Fibroblast of lung (primary cell): ENCODE results near the gene WDR43. TPM values are rescaled to one million over a fixed set of nuclear protein-coding genes. Genes with fewer than 3 reads are reported as not detected.

Experiments
- DNase-seq, 2 donors: peaks; one replicate each; pipeline versions ENCODE4 v3.0.0 to v3.0.0-alpha.2; 2010; ENCODE audit warnings: low read depth in 2 of 2
- H2AFZ ChIP-seq: 2 replicates; pipeline ENCODE4 v1.5.1; 2012; ENCODE audit warnings: low read length, control low read depth, inconsistent platforms
- H3K27ac ChIP-seq: 2 replicates; pipeline ENCODE4 v1.5.1; 2011; ENCODE audit warnings: low read length, control low read depth; ENCODE audit not compliant: insufficient read depth
- H3K27me3 ChIP-seq: 2 replicates; pipeline ENCODE4 v1.5.1; 2011; ENCODE audit warnings: mild to moderate bottlenecking, low read length; ENCODE audit not compliant: control insufficient read depth, insufficient read depth
- H3K36me3 ChIP-seq: 2 replicates; pipeline ENCODE4 v1.5.1; 2011; ENCODE audit warnings: low read length; ENCODE audit not compliant: control insufficient read depth, insufficient read depth
- H3K4me1 ChIP-seq: 2 replicates; pipeline ENCODE4 v1.5.1; 2011; ENCODE audit warnings: low read length; ENCODE audit not compliant: control insufficient read depth, insufficient read depth; ENCODE audit errors: extremely low read depth
- H3K4me2 ChIP-seq: 2 replicates; pipeline ENCODE4 v1.5.1; 2011; ENCODE audit warnings: low read length, control low read depth; ENCODE audit not compliant: insufficient read depth; ENCODE audit errors: extremely low read depth
- H3K4me3 ChIP-seq, 4 experiments: fragments of 200-600 bp in 1 of 4; sonication (generic) in 1 of 4; replicated peaks in 1 of 4; 2 replicates each; pipeline ENCODE4 v1.5.1; 2011 to 2016; ENCODE audit warnings: low read length in 4 of 4, low read depth in 3 of 4, mild to moderate bottlenecking in 3 of 4, control low read depth in 2 of 4, inconsistent platforms in 1 of 4, mixed read lengths in 1 of 4; ENCODE audit not compliant: insufficient read depth in 1 of 4; ENCODE audit errors: control extremely low read depth in 1 of 4
- H3K79me2 ChIP-seq: 2 replicates; pipeline ENCODE4 v1.5.1; 2012; ENCODE audit warnings: mild to moderate bottlenecking, low read length, inconsistent platforms; ENCODE audit not compliant: control insufficient read depth, insufficient read depth
- H3K9ac ChIP-seq: 2 replicates; pipeline ENCODE4 v1.5.1; 2011; ENCODE audit warnings: mild to moderate bottlenecking, low read length, control low read depth; ENCODE audit not compliant: insufficient read depth
- H3K9me3 ChIP-seq: 2 replicates; pipeline ENCODE4 v1.5.1; 2012; ENCODE audit warnings: low read depth, low read length; ENCODE audit not compliant: control insufficient read depth, insufficient read depth
- H4K20me1 ChIP-seq: 2 replicates; pipeline ENCODE4 v1.5.1; 2011; ENCODE audit warnings: low read length; ENCODE audit not compliant: control insufficient read depth, insufficient read depth; ENCODE audit errors: extremely low read depth
- EZH2 ChIP-seq: IDR thresholded peaks from 2 replicates; pipeline ENCODE4 v1.5.1; 2012; ENCODE audit warnings: low read length, control low read depth, mild to moderate bottlenecking; ENCODE audit errors: missing control alignments
- polyA plus RNA-seq, 2 donors: library from polyadenylated mRNA; depleted of rRNA in 1 of 2; stranded (reverse) in 1 of 2; unstranded in 1 of 2; fragments of >200 nt; gene quantifications; 2 replicates each; pipeline ENCODE4 v1.2.1, GENCODE V29; 2011 to 2012; ENCODE audit warnings: missing spikeins in 1 of 2
- total RNA-seq: library from RNA; depleted of rRNA; stranded (reverse); fragments of >200 nt; gene quantifications from 2 replicates; pipeline ENCODE4 v1.2.1, GENCODE V29; 2014
- TF ChIP-seq, protein P1 (sequence below), 2 donors: IDR thresholded peaks in 1 of 2; conservative IDR thresholded peaks in 1 of 2; 1 replicate in 1 of 2; 2 replicates in 1 of 2; pipeline ENCODE4 v1.5.1; 2011 to 2012; ENCODE audit warnings: low read length in 2 of 2, control low read depth in 1 of 2, inconsistent platforms in 1 of 2, low read depth in 1 of 2, mild to moderate bottlenecking in 1 of 2

Gene WDR43
- total and polyA plus RNA-seq, 2 donors (not counting 1 experiment from before 2014, with no cell fraction given), result 71.5 to 74.7 TPM

DNA sequence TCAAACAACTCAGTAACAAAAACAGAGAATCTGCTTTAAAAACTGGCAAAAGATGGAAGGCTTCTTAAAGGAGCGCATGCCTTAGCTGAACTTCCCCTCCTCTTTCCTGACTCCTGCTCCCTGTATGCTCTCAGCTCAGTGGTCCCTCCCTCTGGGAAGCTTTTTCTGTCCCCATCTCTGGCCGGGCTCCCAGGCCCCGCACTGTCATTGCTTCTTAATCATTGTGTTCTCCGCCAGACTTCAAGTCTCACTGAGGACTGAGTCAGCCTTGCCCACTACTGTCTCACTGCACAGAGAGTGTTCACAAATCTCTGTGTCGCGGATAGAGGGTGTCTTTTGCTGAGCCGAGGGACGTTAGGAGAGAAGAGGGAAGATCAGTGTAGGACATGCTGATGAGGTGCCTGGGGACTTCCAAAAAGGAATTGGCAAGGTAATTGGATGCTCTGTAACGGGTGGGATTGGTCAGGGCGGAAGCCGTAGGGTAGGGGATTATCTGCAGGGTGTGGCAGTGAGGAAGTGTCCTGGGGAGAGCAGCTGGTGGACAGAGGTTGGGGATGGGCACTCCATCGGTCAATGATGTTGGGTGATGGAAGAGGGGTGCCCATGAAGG lies 102.9 kb downstream of the WDR43 start:
- Histone ChIP-seq H3K4me3 (no peak overlapping the region), H4K20me1 (no peaks in the 10 kb centered on the region), H3K27me3 (no peaks in the 10 kb centered on the region), H3K27ac (no peak overlapping the region), H2AFZ (no peak overlapping the region), H3K79me2 (no peaks in the 10 kb centered on the region), H3K9ac (no peak overlapping the region), H3K4me2 (no peak overlapping the region), H3K4me1 (no peaks in the 10 kb centered on the region), H3K9me3 (no peaks in the 10 kb centered on the region), H3K36me3 (no peaks in the 10 kb centered on the region)
- no peak for TF ChIP-seq EZH2
- TF ChIP-seq, protein P1, sequence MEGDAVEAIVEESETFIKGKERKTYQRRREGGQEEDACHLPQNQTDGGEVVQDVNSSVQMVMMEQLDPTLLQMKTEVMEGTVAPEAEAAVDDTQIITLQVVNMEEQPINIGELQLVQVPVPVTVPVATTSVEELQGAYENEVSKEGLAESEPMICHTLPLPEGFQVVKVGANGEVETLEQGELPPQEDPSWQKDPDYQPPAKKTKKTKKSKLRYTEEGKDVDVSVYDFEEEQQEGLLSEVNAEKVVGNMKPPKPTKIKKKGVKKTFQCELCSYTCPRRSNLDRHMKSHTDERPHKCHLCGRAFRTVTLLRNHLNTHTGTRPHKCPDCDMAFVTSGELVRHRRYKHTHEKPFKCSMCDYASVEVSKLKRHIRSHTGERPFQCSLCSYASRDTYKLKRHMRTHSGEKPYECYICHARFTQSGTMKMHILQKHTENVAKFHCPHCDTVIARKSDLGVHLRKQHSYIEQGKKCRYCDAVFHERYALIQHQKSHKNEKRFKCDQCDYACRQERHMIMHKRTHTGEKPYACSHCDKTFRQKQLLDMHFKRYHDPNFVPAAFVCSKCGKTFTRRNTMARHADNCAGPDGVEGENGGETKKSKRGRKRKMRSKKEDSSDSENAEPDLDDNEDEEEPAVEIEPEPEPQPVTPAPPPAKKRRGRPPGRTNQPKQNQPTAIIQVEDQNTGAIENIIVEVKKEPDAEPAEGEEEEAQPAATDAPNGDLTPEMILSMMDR (conservative IDR thresholded peaks at IDR 0.05 in 1 of 2, IDR thresholded peaks at IDR 0.05 in 1 of 2; ENCODE audit: low read depth in 1 of 2, low read length in 2 of 2), result no peak
- peak in 1 of 2 donors; percentile 46 for DNase-seq

Other genes starting within 250 kb of the WDR43 start
- 164 and 172 TPM in 2 replicates for gene PPP1CB, start 142.8 kb upstream of the WDR43 start, total RNA-seq
- 161 and 179 TPM in 2 replicates for gene PPP1CB, start 142.8 kb upstream of the WDR43 start, polyA plus RNA-seq
- 0.77 and 0.83 TPM in 2 replicates for gene SPDYA, start 83.8 kb upstream of the WDR43 start, total RNA-seq
- gene SPDYA, start 83.8 kb upstream of the WDR43 start, polyA plus RNA-seq, result 0.06 and 0.09 TPM in 2 replicates
- 14.4 and 14.6 TPM in 2 replicates for gene TRMT61B, start 24.4 kb upstream of the WDR43 start, total RNA-seq
- 11.3 and 13.5 TPM in 2 replicates for gene TRMT61B, start 24.4 kb upstream of the WDR43 start, polyA plus RNA-seq
- 0.26 and 0.33 TPM in 2 replicates for gene TOGARAM2, start 86.6 kb downstream of the WDR43 start, total RNA-seq
- 0.09 and 0.15 TPM in 2 replicates for gene TOGARAM2, start 86.6 kb downstream of the WDR43 start, polyA plus RNA-seq
- under 0.01 TPM in 1 of 2 replicates, not detected in the other for gene PCARE, start 179.9 kb downstream of the WDR43 start, total RNA-seq
- not detected in 2 replicates for gene PCARE, start 179.9 kb downstream of the WDR43 start, polyA plus RNA-seq
- 123 and 127 TPM in 2 replicates for gene CLIP4, start 220.7 kb downstream of the WDR43 start, total RNA-seq
- 39.9 and 40.3 TPM in 2 replicates for gene CLIP4, start 220.7 kb downstream of the WDR43 start, polyA plus RNA-seq